ENCODE results near the gene TCTN3. TPM values are rescaled to one million over a fixed set of nuclear protein-coding genes. Genes with fewer than 3 reads are reported as not detected.
"Not testable (repeated sequence)": the region's sequence is repeated elsewhere in the genome, so short reads cannot be mapped to it uniquely, and the experiment has no call there.

Gene TCTN3, protein sequence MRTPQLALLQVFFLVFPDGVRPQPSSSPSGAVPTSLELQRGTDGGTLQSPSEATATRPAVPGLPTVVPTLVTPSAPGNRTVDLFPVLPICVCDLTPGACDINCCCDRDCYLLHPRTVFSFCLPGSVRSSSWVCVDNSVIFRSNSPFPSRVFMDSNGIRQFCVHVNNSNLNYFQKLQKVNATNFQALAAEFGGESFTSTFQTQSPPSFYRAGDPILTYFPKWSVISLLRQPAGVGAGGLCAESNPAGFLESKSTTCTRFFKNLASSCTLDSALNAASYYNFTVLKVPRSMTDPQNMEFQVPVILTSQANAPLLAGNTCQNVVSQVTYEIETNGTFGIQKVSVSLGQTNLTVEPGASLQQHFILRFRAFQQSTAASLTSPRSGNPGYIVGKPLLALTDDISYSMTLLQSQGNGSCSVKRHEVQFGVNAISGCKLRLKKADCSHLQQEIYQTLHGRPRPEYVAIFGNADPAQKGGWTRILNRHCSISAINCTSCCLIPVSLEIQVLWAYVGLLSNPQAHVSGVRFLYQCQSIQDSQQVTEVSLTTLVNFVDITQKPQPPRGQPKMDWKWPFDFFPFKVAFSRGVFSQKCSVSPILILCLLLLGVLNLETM
- 37.7 and 39.9 TPM in 2 replicates for total RNA-seq

DNA sequence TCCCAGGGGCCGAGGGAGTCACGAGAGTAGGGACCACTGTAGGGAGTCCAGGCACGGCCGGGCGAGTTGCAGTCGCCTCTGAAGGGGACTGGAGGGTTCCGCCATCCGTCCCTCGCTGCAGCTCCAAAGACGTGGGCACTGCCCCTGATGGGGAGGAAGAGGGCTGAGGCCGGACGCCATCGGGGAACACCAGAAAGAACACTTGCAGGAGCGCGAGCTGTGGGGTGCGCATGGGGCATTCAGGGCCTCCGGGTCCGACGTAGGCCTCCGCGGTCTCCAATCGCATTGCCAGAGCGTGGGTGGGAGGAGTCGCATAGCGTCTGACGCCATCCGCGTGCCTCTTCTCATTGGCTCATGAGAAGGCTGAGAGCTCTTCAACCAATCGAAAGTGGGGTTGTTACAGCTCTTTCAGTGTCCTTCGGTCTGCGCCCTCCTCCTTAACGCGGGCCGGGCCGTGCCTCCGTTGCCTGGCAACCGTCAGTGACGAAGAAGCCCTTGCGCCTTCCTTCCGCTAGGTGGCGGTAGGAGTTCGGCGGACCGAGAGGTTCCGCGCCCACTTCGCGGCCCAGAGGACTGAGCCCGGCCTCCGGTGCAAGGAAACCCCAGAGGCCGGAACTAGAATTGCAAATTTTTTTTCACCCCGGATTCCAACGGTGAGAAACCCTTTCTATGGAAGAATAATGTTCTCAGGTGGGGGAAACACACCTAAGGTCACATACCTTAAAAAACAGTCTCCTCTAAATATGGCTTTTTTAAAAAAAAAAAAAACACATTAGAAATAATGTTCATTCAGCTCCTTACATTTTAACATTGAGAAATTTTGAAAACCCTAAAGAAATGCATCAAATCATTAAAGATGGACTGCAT is at the start of gene TCTN3:
TSS of gene TCTN3 (minus strand) at position 260 of the 867 bp plus-strand sequence. CDS start at position 232, 28 bp downstream.
- DNase-seq (ENCODE audit: low read depth in 2 of 2), result peak; percentile 100

DNA sequence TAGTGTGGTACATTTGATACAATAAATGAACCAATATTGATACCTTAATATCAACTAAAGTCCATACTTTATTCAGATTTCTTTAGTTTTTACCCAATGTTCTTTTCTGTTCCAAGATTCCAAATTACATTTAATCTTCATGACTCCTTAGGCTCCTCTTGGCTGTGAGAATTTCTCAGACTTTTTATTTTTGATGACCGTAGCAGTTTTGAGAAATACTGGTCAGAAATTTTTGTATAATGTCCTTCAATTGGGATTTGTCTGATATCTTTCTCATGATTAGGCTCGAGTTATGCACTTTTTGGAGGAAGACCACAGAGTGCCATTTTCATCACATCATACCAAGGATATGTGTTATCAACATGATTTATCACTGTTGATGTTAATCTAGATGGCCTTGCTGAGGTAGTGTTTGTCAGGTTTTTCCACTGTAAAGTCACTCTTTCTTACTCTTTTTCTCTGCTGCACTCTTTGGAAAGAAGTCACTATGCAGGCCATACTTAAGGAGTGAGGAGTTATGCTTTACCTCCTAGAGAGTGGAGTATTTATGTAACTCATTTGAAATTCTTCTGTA is 49.3 kb upstream of the TCTN3 start:
- DNase-seq (ENCODE audit: low read depth in 2 of 2), result peak in 1 of 2 donors; percentile 23

DNA sequence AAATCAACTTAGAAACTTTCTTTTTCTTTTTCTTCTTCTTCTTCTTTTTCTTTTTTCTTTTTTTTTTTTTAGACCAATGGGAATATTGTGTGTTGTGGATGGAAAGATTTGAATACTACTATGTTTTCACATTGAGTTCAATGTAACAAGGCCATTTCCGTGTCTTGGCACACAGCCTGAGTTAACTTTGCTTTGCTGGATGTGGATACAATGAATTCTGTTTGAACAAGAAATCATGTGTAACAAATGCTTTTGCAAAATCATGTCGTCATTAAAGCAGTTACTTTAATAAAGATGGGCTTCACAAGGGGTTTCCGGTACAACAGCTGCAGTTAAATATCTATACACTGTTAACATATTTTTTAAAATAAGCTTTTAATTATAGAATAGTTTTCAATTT is 48.8 kb upstream of the TCTN3 start:
- peak; percentile 84 to 98 for DNase-seq (ENCODE audit: low read depth in 2 of 2)

DNA sequence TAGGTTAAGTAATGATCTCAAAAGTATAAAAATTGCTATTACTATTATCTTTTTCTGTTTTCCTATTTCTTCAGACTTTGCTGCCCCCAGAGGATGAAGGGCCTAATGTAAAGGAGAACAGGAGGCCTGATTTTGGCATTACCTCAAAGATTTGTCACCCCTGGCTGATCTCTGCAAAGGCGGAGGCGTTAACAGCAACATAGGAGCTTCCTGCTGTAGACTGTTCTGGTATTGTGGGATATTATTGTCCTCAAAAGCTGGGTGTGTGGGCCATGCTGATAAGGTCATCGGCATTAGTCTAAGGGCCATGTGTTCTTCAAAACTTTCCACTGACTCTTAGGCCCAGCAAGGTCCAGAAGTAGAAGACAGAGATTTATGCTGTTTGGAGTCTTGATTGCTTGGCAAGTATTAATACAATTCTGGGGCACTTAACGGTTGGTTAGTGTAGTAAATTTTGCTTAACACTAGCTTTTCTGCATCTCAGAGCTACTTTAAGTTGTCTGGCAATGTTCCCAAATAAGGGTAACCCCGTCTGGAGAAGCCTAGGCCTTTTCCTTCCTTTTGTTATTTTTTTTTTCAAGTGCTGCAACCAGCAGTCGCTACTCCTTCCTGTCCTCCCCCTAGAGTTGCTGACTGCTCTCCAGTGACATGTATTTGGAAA is 48.2 kb upstream of the TCTN3 start:
- peak; percentile 93 to 99 for DNase-seq (ENCODE audit: low read depth in 2 of 2)

DNA sequence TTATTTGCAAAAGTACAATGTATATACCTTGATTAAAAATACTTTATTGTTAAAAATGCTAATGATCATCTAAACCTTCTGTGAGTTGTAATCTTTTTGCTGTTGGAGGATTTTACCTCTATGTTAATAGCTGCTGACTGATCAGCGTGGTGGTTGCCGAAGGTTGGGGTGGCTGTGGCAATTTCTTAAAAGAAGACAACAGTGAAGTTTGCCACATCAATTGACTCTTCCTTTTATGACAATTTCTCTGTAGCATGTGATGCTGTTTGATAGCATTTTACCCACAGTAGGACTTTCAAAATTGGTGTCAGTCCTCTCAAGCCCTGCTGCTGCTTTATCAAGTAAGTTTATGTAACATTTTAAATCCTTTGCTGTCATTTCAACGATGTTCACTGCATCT is 45.3 kb upstream of the TCTN3 start:
- no peak for DNase-seq (ENCODE audit: low read depth in 2 of 2)

DNA sequence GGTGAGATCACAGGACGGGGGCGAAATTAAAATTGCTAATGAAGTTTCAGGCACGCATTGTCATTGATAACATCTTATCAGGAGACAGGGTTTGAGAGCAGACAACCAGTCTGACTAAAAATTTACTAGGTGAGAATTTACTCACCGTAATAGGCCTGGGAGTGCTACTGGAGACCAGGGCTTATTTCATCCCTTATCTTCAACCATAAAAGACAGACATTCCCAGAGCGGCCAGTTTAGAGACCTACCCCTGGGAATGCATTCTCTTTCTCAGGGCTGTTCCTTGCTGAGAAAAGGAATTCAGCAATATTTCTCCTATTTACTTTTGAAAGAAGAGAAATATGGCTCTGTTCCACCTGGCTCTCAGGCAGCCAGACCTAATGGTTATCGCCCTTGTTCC is 39.2 kb upstream of the TCTN3 start:
- DNase-seq (ENCODE audit: low read depth in 2 of 2), result not testable (repeated sequence)

DNA sequence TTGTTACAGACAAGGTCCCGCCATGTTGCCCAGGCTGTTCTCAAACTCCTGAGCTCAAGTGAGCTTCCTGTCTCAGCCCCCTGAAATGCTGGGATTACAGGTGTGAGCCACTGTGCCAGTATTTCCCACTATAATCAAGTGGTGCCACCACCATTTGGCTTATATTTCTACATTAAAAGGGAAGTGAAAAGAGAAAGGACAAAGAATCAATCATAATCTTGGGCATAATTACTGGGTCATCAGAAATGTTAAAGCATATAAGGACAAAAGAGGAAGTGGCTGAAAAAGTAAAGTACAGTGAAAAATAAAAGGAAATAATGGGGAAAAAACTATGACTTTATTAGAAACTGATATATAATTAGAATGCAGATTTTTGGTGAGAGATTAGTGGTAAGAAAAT is 36.5 kb upstream of the TCTN3 start:
- no peak for DNase-seq (ENCODE audit: low read depth in 2 of 2)

DNA sequence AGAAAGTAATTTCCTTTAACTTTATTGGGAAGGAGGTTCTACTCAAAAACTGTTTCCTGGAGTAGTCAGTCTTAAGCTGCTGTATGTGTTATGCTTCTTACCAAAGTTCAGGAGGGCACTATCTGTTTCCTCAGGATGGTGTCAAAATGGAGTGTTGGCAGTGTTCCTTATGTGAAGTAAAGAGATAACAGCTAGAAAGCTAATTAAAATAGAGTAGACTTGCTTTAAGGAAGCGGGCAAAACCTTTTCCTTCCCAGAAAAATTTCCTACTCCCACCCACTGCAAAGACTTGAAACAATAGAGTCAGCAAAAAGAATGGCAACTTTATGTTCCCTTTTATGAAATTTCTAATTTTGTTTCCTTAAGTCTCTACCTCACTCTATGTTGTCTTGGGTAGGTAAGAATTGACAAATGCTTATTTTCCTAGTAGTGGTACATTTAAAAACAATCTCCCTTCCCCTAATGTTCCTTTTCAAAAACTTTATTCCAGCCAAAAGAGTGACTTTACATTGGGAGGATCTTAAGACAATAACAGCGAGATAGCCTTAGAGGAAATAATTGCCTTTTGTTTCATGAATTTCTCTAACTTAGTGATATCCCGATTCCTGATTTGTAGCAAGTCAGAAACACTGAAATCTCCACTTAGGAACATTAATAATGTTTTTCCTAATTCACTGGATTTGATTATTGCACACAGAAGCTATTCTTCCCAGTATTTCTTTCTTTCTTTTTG is 35.8 kb upstream of the TCTN3 start:
- peak in 1 of 2 donors; percentile 72 for DNase-seq (ENCODE audit: low read depth in 2 of 2)

DNA sequence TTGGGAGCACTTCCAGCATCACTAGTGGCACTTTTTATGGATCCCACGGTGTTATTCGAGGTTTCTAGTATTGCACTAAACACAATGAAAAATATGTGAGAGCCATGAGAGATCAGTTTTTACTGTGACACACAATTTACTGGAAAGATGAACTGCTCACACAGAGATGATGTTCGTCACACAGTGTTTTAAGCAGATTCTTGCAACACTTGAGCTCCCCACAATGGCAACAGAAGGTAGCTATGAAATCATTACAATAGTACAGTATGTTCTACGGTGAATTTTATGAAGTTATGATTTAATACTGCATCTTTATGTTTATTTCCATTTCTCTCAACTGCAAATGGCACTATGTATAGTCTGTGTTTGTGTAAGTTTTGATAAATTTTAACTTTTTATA is 34.8 kb upstream of the TCTN3 start:
- peak; percentile 17 to 35 for DNase-seq (ENCODE audit: low read depth in 2 of 2)

DNA sequence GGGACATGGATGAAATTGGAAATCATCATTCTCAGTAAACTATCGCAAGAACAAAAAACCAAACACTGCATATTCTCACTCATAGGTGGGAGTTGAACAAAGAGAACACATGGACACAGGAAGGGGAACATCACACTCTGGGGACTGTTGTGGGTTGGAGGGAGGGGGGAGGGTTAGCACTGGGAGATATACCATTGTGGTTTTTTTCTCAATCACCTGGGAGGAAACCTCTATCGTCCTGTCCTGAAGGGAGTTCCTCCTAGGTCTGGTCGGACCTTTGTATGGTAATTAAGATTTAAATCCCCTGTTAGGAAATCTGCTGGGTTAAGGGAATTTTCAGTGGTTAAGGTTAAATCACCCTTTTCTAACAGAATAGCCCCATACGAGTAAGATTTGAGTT is 28.8 kb upstream of the TCTN3 start:
- not testable (repeated sequence) for DNase-seq (ENCODE audit: low read depth in 2 of 2)

DNA sequence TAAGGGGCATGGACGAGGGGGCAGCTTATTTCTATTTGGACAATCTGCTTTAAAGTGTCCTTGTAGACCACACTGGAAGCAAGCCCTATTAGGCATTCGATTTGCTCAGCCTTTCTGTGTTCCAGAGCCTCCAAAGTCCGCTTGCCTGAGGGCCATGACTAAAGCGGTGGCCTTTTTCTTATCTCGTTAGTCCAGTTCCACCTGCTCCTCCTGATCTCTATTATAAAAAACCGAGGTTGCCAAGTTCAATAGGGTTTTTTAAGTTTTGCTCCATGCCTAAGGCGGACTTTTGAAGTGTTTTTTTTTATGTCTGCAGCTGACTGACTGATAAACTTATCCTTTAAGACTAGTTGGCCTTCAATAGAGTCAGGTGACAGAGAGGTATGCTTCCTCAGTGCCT is 27.0 kb upstream of the TCTN3 start:
- not testable (repeated sequence) for DNase-seq (ENCODE audit: low read depth in 2 of 2)

DNA sequence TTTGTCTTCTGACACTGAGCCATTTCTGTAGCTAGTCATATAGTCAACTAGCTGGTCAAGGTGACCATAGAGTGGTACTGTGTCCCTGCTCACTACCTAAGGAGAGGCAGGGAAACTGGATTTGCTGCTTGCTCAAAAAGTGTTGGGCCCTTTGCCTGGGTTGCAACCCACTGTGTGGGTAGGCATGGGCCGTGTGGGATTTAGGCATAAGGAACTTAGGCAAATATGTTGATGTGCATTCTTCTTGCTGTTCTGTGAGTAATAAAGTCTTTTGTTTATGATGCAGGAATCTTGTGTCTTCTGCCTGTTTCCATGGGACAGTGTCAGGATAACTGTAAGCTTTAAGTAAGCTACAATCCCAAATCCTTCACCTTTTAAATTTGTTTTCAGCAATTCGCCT is 23.1 kb upstream of the TCTN3 start:
- no peak for DNase-seq (ENCODE audit: low read depth in 2 of 2)

DNA sequence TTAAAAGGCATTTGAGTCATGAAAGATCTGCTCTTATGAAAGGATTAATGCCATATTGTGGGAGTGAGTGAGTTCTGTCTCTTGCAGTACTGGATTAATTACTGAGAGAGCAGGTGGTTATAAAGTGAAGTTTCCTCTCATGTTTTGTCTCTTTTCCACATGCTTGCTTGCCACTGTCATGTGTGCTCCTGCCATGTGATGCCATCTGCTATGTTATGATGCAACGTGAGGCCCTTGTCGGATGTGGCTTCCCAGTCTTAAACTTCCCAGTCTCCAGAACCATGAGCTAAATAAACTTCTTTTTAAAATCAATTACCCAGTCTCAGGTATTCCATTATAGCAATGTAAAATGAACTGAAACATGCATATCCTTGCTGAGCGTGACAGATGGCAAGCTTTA is 22.7 kb upstream of the TCTN3 start:
- DNase-seq (ENCODE audit: low read depth in 2 of 2), result no peak

DNA sequence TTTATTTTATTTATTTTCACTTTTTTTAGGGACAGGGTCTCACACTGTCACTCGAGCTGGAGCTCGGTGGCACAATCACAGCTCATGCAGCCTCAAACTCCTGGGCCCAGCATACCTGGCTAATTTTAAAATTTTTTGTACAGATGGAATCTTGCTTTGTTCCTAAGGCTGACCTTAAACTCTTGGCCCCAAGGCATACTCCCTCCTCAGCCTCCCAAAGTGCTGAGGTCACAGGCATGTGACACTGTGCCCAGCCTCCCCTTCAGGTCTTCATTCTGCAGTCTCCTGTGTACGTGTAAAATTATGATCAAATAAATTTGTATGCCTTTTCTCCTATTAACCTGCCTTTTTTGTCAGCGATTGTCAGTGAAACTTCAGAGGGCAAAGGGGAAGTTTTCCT is 17.8 kb upstream of the TCTN3 start:
- no peak for DNase-seq (ENCODE audit: low read depth in 2 of 2)

DNA sequence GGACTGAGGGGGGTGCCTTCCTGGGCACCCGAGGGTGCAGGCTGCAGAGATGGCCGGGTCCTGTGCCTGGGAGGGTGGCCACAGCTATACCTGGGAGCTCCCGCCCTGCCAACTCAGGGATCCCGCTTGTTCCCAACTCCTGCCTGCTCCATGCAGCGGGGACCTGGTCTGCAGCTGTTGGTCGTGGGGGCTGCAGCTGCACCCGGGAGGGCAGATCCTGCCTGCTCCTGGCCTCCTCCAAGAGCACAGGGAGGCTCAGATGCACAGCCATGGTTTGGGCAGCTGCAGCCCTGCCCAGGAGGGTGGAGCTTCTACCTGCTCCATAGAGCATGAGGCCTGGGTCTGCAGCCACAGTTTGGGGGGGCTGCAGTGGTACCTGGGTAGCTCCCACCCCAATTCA is 13.3 kb upstream of the TCTN3 start:
- no peak for DNase-seq (ENCODE audit: low read depth in 2 of 2)

DNA sequence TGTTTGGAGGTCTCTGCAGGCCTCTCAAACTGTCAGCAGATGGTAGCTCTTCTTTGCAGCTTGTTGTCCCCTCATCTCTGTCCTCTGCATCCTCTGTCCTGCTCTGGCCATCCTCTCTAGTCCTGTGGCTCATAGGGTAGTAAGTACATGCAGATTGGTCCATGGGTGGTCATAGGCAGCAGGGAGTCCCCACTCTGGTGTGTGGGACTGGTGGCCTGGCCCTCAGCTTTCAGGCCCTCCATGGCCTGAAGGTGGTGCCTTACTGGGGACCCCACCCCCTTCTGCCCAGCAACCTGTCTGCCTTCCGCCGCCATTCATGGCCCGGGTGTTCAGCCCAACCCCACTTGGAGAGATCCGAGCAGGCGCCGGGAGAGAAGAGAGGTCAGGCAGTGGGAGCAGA is 12.8 kb upstream of the TCTN3 start:
- no peak for DNase-seq (ENCODE audit: low read depth in 2 of 2)

DNA sequence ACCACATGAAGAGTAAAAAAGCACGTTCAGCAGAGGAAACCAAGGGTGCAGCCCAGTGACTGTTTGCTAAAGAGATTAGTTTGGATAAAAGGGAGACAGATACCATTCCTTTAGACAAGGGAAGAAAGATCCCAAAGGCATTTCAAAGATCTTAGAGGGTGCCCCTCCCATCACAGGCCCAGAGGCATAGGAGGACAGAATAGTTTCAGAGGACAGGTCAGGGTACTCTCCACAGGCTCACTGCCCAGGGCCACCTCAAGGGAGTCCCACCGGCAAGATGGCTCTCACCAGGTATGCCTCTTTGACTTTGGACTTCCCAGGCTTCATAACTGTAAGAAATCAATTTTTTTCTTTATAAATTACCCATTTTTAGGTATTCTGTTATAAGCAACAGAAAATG is 4.7 kb upstream of the TCTN3 start:
- DNase-seq (ENCODE audit: low read depth in 2 of 2), result no peak

DNA sequence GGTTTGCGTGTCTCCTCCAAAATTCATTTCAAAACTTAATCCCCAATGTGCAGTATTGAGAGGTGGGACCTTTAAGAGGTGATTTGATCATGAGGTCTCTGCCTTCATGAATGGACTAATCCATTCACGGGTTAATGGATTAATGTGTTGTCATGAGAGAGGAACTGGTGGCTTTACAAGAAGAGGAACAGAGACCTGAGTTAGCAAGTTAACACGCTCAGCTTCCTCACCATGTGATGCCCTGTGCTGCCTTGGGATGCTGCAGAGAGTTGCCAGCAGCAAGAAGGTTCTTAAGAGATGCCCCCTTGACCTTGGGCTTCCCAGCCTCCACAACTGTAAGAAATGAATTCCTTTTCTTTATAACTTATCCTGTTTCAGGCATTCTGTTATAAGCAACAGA is 3.7 kb upstream of the TCTN3 start:
- DNase-seq (ENCODE audit: low read depth in 2 of 2), result no peak

DNA sequence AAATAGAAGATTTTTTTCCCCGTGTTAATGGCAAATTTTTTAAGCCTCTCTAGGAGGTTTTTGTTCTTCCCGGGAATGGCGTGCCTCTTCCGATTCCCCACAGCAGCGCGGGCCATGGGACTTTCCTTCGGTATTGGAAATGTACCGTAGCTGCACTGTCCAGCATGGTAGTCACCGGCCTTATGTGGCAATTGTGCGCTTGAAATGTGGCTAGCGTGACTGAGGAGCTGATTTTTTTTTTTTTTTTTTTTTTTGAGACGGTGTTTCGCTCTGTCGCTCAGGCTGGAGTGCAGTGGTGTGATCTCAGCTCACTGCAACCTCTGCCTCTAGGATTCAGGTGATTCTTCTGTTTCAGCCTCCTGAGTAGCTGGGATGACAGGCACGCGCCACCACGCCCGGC is 938 bp upstream of the TCTN3 start:
- DNase-seq (ENCODE audit: low read depth in 2 of 2), result no peak

DNA sequence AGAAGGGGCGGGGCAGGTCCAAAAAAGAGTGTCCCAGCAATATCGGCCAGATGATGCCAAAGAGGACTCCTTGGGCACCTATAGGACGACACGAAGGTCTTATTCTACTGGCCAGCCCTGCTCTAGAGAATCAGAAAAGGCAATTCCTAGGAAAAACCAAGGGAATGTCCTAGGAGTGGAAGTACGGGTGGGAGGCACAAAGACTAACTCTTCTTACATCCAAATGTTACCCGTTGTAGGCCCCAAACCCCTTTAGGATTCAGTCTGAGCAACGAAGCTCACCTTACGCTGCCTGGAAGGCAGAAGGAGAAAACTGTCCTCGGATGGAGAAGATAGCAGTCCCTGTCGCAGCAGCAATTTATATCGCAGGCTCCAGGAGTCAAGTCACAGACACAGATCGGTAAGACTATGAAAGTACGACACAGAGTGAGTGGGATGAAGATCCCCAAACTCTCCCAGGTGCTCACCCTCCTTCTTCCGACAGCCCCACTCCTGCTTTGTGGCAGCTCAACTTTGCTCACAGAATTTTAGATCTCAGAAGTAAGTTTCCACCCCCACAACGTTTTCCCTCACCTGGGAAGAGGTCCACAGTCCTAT is 558 bp downstream of the TCTN3 start:
- DNase-seq (ENCODE audit: low read depth in 2 of 2), result peak; percentile 2 to 5

Measured in lung microvascular endothelial cell (primary cell).